Stimulated activated CD4-positive, alpha-beta T cell treated with anti-CD3 and anti-CD28 coated beads, TNF-alpha, amount 100 ng/mL, for 1 hour (primary cell): ENCODE data around the gene MICAL2.
"Not testable (repeated sequence)": the region's sequence is repeated elsewhere in the genome, so short reads cannot be mapped to it uniquely, and the experiment has no call there.

Experiments
- DNase-seq, 3 donors: peaks; one replicate each; pipeline ENCODE4 v3.0.0-alpha.2; 2020; ENCODE audit warnings: low read depth in 3 of 3, low spot score in 1 of 3

MICAL2 gene

DNA sequence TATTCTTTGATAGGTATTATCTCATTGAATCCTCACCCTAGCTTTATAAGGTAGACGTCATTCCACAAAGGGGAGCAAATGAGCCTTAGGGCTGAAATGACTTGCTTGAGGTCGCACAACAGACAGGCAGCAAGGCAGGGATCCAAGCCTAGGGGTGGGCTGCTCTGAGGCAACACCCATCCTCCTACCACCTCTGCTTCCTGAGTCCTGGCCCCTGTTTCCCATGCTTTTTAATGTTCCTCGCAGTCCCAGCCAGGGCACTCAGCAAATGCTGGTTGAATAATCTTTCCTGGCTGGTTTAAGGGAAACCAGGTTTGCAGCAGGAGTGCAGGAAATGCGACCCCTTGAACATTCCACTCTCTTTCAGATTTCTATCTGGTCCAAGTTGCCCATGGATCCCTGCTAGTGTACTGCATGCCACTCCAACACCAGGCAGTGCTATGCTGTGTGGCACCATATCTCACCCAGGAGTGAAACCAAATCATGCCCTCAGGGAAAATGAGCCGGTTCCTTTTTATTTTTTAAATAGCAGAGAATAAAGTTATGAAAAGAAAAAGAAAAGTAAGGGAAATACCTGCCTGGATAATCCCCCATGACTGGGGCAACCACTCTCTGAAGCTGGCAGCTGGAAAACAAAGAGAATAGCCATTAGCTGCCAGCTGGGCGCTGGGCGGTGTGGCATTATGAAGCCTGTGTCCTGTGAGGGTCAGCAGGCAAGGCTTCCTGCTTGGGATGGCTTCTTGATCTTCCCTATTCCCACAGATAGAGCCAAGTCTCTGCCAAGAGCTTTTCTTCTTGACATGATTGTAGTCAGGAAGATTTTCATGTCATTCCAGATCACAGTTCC lies 21.8 kb downstream of the MICAL2 start:
- DNase-seq = no peak

- DNase-seq = no peak
These were observed 22.4 kb downstream of the MICAL2 start for GRCh38 chr11:12132790-12133145.

- no peak for DNase-seq
These were observed 23.3 kb downstream of the MICAL2 start for GRCh38 chr11:12133547-12134235.

DNA sequence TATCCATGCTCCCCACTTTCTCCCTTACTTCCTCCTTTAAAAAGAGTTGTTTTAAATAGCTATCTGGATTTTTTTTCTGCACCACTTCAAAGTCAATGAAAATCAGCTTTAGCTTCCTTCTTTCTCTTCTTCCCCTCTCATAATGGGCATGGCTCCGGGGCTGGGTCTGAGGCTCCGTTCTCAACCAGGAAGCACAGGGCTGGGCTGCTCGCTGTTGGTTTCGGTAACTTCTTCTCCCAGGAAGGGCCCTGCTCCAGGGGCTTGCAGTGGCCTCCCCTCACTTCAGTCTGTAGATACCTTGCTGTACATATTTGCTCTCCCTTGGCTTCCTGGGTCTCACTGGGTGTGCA lies 23.8 kb downstream of the MICAL2 start:
- DNase-seq = no peak

DNA sequence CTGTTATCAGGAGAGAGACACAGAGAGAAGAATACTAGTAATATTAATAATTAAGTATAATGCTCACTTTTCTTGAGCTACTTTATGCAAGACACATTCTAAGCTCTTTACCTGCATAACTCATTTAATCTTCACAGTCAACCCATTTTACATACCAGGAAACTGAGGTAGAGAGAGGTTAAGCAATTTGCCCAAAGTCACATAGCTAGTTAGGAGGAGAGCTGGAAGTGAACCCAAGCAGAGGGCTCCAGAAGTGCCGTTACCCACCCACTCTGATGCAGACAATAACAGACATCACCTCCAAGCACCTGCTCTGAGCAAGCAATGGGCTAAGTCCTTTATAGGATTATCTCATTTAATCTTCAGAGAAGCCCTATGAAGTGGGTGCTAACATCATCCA lies 24.8 kb downstream of the MICAL2 start:
- no peak for DNase-seq

DNA sequence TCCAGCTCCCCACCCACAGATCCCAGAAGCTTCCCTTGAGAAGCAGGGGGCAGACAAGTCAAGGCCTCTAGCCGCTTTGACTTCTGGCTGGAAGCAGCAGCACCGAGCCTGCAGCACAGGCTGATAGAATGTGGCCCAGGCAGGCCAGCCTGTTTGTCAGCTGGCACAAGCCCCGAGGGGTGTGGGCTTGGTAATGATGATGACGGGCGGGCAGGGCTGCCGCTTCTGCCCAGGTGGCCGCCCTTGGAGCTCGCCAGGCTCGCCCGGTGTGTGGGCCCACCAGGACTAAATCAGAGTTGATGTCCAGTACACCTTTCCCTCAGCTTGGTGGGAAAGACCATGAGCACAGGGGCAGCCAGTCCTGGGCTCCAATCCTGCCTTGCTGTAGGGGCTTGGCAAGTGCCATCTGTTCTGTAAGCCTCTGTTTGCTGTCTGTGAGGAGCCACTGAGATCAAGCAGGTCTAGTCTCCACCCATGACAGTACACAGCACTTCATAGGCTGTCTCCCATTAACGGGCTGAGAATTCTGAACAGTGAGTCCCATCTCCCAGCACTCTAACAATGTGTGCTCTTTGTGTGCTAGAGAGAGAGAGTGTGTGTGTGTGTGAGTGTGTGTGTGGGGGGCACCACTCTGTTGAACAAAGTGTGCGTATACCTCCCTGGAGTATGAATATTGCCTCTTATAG lies 26.8 kb downstream of the MICAL2 start:
- DNase-seq = no peak

GRCh38 chr11:12137938-12138731 lies 27.7 kb downstream of the MICAL2 start:
- no peak for DNase-seq

GRCh38 chr11:12139144-12139881 lies 28.9 kb downstream of the MICAL2 start:
- no peak for DNase-seq

DNA sequence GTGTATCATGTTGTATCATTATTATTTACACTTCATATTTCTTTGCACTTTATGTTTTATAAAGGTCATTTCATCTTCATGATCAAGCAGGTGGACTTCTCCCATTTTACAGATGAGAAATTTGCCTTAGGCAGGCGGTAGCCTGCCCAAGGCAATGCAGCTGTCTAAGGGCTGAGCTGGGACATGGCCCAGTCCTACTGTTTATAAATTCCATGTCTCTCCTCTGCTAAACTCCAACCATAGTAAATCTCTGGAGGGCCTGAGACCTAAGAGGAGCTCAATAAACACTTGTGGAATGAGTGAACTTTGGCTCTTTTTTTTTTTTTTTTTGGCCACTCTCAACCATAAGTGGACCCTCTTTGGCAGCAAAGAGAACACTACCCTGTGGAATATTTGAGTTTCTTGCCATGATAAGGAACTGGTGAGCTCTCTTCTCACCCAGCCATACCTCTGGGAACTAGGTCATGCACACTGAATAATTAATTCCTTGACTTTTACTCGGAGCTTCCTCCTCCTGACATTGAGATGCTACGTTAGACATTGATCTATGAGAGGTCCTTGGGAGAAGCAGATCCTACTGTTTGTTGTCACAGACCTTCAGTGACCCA lies 29.9 kb downstream of the MICAL2 start:
- no peak for DNase-seq

DNA sequence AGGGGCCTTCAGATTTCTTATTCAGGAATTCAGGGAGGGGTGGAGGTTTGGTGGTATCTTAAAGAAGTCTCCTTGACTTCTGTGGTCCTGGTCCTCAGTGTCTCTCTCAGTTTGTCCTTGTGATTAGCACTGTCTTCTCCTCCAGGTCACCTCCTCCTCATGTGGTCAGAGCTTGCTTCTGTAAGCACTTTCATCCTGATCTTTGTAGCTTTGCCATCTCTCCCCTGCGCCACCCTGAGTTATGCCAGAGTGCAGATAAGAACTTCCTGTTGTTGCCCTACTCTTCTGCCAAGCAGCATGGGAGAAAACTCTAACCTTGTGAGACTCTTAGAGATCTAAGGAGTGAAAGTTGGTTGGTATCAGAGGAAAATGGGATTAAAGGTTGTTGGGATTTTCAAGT lies 30.9 kb downstream of the MICAL2 start:
- no peak for DNase-seq

DNA sequence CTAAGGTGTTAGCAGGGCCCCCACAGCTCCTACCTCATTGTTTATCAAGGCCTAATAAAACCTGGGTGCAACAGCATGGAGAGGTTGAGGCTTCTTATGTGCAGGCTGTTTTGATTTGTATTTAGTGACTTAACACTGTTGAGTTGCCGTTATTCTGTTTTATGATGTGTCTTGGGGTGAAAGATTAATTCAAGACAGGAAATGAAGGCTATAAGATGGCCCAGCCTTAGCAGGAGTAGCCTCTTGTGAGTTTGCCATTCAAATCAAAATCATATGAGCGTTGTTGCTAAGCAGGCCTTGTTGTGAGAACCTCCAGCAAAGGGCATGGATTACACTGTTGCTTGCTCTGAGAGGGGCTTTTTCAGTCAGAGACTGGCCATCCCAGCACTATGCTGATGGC lies 31.8 kb downstream of the MICAL2 start:
- DNase-seq = no peak

DNA sequence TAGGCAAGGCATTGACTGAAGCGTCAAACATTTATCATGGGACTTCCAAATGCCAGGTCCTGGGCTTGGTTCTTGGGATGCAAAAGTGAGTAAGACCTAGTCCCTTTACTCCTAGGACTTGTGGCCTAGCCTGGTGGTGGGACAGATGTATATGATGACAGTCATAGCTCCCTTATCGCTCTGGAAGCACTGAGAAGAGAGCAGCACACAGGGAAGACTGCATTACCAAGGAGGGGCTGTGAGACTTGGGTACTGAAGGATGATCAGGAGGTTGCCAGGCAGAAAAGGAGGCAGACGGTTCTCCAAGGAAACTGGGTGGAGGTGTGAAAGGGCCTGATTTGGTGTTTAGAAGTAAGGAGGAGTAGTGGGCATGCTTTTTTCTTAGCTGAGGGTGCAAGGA lies 32.5 kb downstream of the MICAL2 start:
- DNase-seq = no peak

DNA sequence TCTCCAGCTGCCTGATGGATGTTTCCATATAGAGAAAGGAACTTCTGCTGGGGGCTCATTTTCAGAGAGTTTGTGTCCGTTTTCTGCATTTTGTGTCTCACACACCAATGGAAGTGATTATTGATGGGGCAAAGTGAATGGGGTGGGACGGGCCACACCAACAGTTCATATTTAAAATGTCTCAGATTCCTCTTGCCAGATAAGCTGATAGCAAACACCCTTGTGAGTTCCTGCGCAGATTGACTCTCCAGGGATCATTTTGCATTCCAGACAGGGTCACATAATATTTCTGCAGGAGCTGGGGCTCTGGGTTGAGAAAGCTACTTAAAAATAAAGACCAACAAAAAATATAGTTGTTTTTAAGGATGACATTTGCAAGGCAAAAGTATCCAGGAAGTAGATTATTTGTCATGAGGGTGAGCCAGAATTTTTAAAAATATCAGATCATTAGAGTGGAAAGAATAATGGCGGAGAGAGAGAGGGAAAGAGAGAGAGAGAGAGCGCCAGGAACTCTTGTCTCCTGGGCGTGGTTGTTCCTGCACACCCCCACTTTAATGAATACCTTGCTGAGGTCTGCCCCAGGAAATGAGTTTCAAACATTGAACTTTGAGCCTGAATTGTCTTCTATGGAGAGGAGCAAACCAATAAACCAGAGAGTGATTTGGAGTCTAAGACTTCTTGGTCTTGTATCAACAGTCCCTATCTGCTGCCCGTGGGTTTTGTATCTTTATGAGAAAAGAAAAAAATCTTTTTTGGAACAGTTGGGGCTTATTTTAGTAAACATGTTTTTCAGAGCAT lies 33.3 kb downstream of the MICAL2 start:
- DNase-seq = no peak

DNA sequence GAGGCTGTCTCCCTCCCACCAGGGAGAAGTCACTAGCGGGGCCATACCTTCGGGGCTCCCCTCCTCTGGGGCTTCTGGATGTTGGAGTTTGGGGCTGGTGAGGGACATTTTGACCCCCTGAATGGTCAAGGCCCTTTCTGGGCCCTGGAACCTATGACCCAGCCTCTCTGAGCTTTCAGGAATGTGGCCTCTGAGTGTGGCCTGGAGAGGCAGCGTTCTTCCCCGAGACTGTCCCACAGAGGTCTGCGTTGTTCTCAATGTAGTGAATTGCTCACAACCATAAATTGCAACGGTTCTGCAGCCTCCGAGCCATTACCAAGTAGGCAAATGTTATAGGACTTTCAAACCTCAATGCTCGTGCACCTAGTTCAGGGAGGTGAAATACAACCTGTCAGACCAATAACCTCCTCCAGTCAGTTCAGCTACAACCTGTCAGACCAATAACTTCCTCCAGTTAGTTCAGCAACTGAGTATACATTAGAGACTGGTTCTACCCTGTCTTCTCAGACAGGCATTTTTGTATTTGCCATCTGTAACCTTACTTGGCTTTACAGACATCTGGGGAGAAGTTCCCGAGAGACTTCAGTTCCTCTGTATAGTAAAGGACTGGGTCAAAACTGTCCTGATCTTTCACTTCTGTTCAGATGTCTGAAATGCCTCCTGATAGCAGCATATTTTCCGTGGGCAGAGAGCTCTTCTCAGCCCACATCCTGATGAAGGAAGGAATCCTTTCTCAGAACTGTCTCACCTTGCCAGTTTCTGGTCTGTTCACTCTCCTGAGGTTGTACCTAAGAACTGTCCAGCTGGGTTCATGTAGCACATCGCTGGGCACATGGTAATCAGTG lies 34.2 kb downstream of the MICAL2 start:
- no peak for DNase-seq

DNA sequence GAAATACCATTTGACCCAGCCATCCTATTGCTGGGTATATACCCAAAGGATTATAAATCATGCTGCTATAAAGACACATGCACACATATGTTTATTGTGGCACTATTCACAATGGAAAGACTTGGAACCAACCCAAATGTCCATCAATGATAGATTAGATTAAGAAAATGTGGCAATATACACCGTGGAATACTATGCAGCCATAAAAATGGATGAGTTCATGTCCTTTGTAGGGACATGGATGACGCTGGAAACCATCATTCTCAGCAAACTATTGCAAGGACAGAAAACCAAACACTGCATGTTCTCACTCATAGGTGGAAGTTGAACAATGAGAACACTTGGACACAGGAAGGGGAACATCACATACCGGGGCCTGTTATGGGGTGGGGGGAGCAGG lies 36.3 kb downstream of the MICAL2 start:
- DNase-seq = not testable (repeated sequence)

GRCh38 chr11:12147827-12148226 lies 37.4 kb downstream of the MICAL2 start:
- no peak for DNase-seq

DNA sequence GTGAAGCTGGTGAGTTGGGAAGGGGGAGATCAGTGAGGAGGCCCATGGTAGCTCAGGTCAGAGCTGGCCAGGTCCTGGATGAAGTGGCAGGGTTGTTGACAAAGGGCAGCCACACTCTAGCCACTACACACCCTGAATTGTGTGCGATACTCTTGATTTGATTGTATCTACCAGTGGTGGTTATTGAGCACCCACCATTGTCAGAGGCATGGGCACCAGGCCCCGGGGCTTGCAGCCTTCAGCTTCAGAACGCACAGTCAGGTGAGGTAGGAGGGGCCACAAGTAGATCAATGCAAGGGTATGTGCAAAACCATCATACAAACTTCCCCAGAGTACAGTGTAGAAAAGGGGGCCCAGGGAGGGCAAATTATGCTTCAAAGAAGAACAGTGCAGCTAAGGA lies 38.1 kb downstream of the MICAL2 start:
- DNase-seq = no peak

DNA sequence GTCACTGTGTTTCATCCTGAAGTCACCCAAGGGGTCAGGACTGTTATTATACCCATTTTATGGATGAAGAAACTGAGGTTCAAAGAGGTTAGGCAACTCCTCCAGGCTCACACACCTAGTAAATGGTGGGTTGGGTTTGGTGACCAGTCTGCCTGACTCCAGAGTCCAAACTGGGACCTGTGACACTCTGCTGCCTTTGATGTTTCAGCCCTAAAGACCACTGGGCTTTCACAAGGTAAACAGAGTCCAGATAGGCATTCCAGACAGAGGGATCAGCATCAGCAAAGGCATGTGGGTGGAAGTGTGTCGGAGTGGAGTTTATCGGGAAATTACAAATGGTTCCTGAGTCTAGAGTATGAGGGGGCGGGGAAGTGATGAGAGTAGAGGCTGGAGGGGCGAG lies 38.5 kb downstream of the MICAL2 start:
- DNase-seq = no peak
